Measurements from ENCODE around the gene TMEM270. TPM values are rescaled to one million over a fixed set of nuclear protein-coding genes. Genes with fewer than 3 reads are reported as not detected.

TMEM270 gene
- total RNA-seq, 2 donors from 2014 or later: 4.9 TPM; not detected in 1

- intact Hi-C loops (cut with DNase I): loop anchor here (10.0 kb wide), 1 partner anchor 343 kb away; no protein-coding TSS in a partner anchor
- Histone ChIP-seq H3K4me3 (no peak overlapping the region), H3K9me3 (no peaks in the 10 kb centered on the region), H3K27me3 (replicated peaks; ENCODE audit: insufficient read depth) (no peaks in the 10 kb centered on the region), H3K36me3 (no peaks in the 10 kb centered on the region), H3K27ac (no peak overlapping the region), H3K4me1 (replicated peaks) (no peaks in the 10 kb centered on the region)
- no peak for DNase-seq (ENCODE audit: low spot score)
- WGBS: 90% methylated on average over 12 of the region's 12 CpGs
- TF ChIP-seq POLR2AphosphoS5 (IDR thresholded peaks at IDR 0.05) (no peak), POLR2A (IDR thresholded peaks at IDR 0.05) (no peak), CTCF (IDR thresholded peaks at IDR 0.05) (no peak)
Measured at GRCh38 chr7:73861305-73861704, 346 bp downstream of the TMEM270 start.

- H3K27ac ChIP-seq: no peak overlapping the region
- H3K4me3 ChIP-seq: no peak overlapping the region
- WGBS: 94% methylated on average over 6 of the region's 8 CpGs
- no peaks in the 10 kb centered on the region for H3K4me1 ChIP-seq (replicated peaks)
- intact Hi-C loops (cut with DNase I): loop anchor here (5.0 to 10.0 kb wide), 2 partner anchors 340 to 527 kb away; no protein-coding TSS in a partner anchor
- no peak for TF ChIP-seq CTCF (IDR thresholded peaks at IDR 0.05)
- no peak for TF ChIP-seq POLR2A (IDR thresholded peaks at IDR 0.05)
- TF ChIP-seq POLR2AphosphoS5 (IDR thresholded peaks at IDR 0.05): no peak
- no peaks in the 10 kb centered on the region for H3K9me3 ChIP-seq
- H3K36me3 ChIP-seq: no peaks in the 10 kb centered on the region
- DNase-seq (ENCODE audit: low spot score): no peak
- no peaks in the 10 kb centered on the region for H3K27me3 ChIP-seq (replicated peaks; ENCODE audit: insufficient read depth)
Measured at GRCh38 chr7:73864981-73865711, 4.2 kb downstream of the TMEM270 start.

GRCh38 chr7:73865738-73866445 is 4.9 kb downstream of the TMEM270 start:
- H3K27ac ChIP-seq: no peak overlapping the region
- H3K27me3 ChIP-seq (replicated peaks; ENCODE audit: insufficient read depth): no peaks in the 10 kb centered on the region
- no peaks in the 10 kb centered on the region for H3K36me3 ChIP-seq
- intact Hi-C loops (cut with DNase I): loop anchor here (2.0 to 10.0 kb wide), 3 partner anchors 161 to 526 kb away; no protein-coding TSS in a partner anchor
- no peaks in the 10 kb centered on the region for H3K9me3 ChIP-seq
- TF ChIP-seq POLR2A (IDR thresholded peaks at IDR 0.05): no peak
- peak; percentile 43 to 72 (median 54) for TF ChIP-seq CTCF (IDR thresholded peaks at IDR 0.05)
- no peaks in the 10 kb centered on the region for H3K4me1 ChIP-seq (replicated peaks)
- no peak overlapping the region for H3K4me3 ChIP-seq
- WGBS: 82% methylated on average over 6 of the region's 6 CpGs
- peak; percentile 24 for DNase-seq (ENCODE audit: low spot score)

- Histone ChIP-seq H3K9me3 (no peaks in the 10 kb centered on the region), H3K4me1 (replicated peaks) (no peaks in the 10 kb centered on the region), H3K27me3 (replicated peaks; ENCODE audit: insufficient read depth) (no peaks in the 10 kb centered on the region), H3K36me3 (no peaks in the 10 kb centered on the region), H3K27ac (no peak overlapping the region), H3K4me3 (no peak overlapping the region)
- TF ChIP-seq CTCF (IDR thresholded peaks at IDR 0.05): no peak
- intact Hi-C loops (cut with DNase I): loop anchor here (2.0 to 10.0 kb wide), 3 partner anchors 160 to 526 kb away; no protein-coding TSS in a partner anchor
- whole genome bisulfite sequencing: 90% methylated on average over 1 of the region's 1 CpG
- DNase-seq (ENCODE audit: low spot score): no peak
Measured at GRCh38 chr7:73866446-73866767, 5.4 kb downstream of the TMEM270 start.
